GM21723 (cell line): ENCODE data around the gene CHDH.

ENCODE experiments used
- ATAC-seq: cut with Tn5 transposase; IDR thresholded peaks from one replicate; pipeline ENCODE4 v1.9.1; 2021; ENCODE audit warnings: mild to moderate bottlenecking, moderate library complexity; ENCODE audit not compliant: unreplicated experiment

The CHDH gene

DNA sequence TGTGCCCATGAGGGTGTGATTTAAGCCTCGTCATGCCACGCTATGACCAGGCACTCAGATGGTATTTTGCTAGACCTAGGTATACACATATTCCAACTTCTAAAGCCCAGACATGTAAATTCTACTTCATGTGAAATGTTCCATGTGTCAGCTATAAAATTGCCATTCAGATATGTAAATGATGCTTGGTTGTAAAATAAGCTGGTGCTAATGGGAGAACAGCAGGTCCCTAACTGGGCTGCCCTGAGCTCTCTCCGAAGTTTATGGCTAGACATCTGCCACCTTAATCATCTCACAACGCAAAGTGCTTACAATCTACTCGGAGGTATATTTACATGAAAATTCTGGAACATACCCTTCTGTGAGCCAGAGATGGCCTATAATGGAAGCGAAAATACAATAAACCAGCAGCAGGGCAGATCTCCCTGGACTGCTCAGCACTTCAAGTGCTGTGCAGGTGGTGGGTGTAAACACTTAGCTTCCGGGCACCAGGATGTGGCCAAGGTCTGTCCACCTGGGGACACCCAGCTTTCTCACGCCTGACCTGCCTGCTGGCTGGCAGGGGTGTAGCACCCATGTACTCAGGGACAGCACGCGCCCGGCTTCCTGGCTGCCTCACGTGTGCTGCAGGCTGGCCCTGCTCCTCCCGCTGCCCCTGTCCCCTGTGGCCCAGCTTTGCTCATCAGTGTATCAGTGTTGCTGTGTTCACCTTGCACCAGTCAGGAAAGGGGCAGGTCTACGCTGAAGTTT is 82.0 kb downstream of the CHDH start:
- ATAC-seq = no peak

DNA sequence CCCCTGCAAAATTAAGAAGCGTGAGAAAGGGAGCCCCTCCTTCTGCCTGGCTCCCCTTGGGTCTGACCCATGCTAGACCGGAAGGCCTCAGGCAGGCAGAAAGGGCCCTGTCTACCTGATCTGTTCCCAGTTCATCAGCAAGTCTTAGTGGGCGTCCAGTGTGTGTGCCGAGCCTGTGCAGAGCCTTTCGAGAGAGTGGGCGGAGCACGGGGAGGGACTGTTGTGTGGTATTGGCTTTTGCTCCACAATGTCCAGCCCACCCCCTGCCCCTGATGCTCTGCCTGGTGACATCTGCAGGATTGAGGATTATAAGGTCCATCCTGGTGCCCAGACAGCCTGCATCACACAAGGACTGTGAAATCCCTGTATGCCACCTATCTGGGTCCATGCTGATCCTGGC is 82.9 kb downstream of the CHDH start:
- no peak for ATAC-seq
